Measurements from ENCODE around the gene CARD19.

DNA sequence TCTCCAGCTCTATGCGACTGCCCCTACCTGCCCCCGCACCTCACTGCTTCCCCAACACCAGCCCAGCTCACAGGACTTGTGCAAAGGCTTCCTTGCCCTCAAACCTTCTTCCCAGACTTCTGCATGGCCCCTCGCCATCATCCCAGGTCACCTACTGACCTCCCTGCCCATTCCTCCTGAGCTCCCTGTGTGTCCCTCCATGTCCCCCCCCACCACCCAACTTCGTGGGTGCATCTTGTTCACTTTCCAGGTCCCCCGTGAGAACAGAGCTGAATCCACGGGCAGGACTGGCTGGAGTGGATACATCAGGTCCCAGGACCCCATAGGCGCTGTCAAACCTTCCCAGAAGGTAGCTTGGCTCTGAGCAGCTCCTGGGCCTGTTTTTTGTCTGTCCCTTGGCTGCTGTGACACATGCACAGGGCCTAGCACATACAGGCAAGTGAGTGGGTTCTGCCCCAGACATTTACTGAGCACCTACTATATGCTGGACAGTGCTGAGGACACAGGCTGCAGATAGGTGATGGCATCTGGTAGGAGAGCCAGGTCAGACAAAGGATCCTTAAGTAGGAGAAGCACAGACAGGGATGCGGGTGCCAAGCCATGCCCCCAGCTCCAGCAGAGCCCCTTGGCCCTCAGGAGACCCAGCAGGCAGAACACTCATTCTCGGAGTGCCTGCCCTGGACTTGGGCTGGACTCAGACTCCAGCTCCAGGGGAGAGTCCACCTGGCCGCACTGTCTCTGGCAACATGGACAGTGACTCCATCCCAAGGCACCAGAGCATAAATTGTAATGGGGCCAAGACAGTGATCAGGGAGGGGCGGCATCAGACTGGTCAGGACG, 23.1 kb downstream of the CARD19 start:
- TF ChIP-seq, protein P1, sequence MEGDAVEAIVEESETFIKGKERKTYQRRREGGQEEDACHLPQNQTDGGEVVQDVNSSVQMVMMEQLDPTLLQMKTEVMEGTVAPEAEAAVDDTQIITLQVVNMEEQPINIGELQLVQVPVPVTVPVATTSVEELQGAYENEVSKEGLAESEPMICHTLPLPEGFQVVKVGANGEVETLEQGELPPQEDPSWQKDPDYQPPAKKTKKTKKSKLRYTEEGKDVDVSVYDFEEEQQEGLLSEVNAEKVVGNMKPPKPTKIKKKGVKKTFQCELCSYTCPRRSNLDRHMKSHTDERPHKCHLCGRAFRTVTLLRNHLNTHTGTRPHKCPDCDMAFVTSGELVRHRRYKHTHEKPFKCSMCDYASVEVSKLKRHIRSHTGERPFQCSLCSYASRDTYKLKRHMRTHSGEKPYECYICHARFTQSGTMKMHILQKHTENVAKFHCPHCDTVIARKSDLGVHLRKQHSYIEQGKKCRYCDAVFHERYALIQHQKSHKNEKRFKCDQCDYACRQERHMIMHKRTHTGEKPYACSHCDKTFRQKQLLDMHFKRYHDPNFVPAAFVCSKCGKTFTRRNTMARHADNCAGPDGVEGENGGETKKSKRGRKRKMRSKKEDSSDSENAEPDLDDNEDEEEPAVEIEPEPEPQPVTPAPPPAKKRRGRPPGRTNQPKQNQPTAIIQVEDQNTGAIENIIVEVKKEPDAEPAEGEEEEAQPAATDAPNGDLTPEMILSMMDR (IDR thresholded peaks at IDR 0.05 in 4 of 5, conservative IDR thresholded peaks at IDR 0.05 in 1 of 5), result no peak
- TF ChIP-seq POLR2A (IDR thresholded peaks at IDR 0.05), result no peak

Measured in gastrocnemius medialis (tissue), 4 donors.